Karpas-422 (cell line): Measurements from ENCODE around the gene GALM. TPM values are rescaled to one million over a fixed set of nuclear protein-coding genes. Genes with fewer than 3 reads are reported as not detected.
"Not testable (repeated sequence)": the region's sequence is repeated elsewhere in the genome, so short reads cannot be mapped to it uniquely, and the experiment has no call there.

ENCODE experiments used
- DNase-seq: peaks from one replicate; pipeline ENCODE4 v3.0.0-alpha.2; 2015
- H2AFZ ChIP-seq: fragments of 200-600 bp; sonication (generic); 2 replicates; pipeline ENCODE4 v1.6.1; 2014; ENCODE audit warnings: antibody characterized with exemption, low read length, mixed read lengths
- H3K27ac ChIP-seq: fragments of 200-600 bp; sonication (generic); 2 replicates; pipeline ENCODE4 v1.5.1; 2014; ENCODE audit warnings: mild to moderate bottlenecking, low read length, moderate library complexity
- H3K27me3 ChIP-seq: fragments of 200-600 bp; sonication (generic); 2 replicates; pipeline ENCODE4 v1.6.1; 2014; ENCODE audit warnings: low read length, mixed read lengths
- H3K36me3 ChIP-seq: fragments of 200-600 bp; sonication (generic); 2 replicates; pipeline ENCODE4 v1.6.1; 2014; ENCODE audit warnings: low read length, mixed read lengths; ENCODE audit not compliant: insufficient read depth
- H3K4me1 ChIP-seq: fragments of 200-600 bp; sonication (generic); 2 replicates; pipeline ENCODE4 v1.6.1; 2014; ENCODE audit warnings: mild to moderate bottlenecking, low read length, mixed read lengths
- H3K4me2 ChIP-seq: fragments of 200-600 bp; sonication (generic); 2 replicates; pipeline ENCODE4 v1.6.1; 2014; ENCODE audit warnings: low read length, low read depth, mild to moderate bottlenecking; ENCODE audit not compliant: poor library complexity, severe bottlenecking
- H3K4me3 ChIP-seq: fragments of 200-600 bp; sonication (generic); 2 replicates; pipeline ENCODE4 v1.5.1; 2014; ENCODE audit warnings: mild to moderate bottlenecking, antibody characterized with exemption, low read length, mixed read lengths
- H3K79me2 ChIP-seq: fragments of 200-600 bp; sonication (generic); 2 replicates; pipeline ENCODE4 v1.6.1; 2014; ENCODE audit warnings: mild to moderate bottlenecking, low read length, mixed read lengths
- H3K9ac ChIP-seq: fragments of 200-600 bp; sonication (generic); 2 replicates; pipeline ENCODE4 v1.6.0; 2014; ENCODE audit warnings: low read length
- H3K9me2 ChIP-seq: fragments of 200-600 bp; sonication (generic), shearing (Covaris generic); replicated peaks from 2 replicates; pipeline ENCODE4 v1.6.0; 2014; ENCODE audit warnings: mild to moderate bottlenecking, low read length, moderate library complexity; ENCODE audit not compliant: insufficient read depth
- H3K9me3 ChIP-seq: fragments of 300-700, 200-600 bp; sonication (generic); 2 replicates; pipeline ENCODE4 v1.6.1; 2014; ENCODE audit warnings: low read length, mixed read lengths
- H4K20me1 ChIP-seq: fragments of 200-600 bp; sonication (generic); 2 replicates; pipeline ENCODE4 v1.6.1; 2014; ENCODE audit warnings: mild to moderate bottlenecking, antibody characterized with exemption, low read length, low read depth; ENCODE audit not compliant: insufficient read depth
- total RNA-seq: library from RNA; depleted of rRNA; stranded (reverse); fragments of >200 nt; shearing (Covaris generic); gene quantifications from 2 replicates; pipeline ENCODE4 v1.2.3, GENCODE V29; 2014; ENCODE audit warnings: low replicate concordance

GALM gene
- total RNA-seq, 1 experiment from 2014 or later, result 11.9 TPM

DNA sequence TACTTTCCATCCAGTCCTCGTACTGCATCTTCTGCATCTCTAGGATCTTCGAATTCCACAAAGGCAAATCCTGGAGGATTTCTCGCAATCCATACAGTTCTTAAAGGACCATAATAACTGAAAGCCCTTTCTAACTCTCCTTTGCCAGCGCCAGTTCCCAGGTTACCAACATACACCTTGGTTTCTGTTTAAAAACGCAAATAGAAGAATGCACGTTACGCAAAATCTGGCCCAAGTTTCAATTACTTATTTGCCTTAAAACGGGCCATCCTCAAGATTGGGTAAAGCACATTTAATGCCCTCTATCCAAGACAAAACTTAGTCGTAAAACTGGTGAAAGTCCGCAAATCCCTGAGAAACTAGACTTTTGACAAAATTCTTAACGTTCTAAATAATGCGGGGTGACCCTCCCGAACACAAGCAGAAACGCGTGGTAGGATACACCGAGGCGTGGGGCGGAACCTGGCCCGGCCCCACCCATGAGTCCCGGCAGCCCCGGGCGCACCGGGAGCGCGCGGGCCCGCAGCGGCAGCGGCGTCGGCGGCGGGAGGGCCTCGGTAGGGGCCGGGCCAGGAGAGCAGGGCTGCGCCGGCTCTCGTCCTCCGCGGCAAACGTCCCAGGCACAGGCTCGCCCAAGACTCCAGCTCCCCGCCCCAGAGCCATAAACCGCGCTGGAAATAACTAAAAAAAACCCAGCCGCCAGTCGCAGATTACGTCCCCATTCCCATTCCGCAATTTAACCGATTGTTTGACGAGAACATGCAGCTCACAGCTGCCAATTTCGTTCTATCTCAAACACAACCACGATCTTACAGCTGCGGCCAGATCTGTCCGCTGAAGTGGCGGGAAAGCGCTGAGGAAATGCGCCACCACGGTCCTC, 84.3 kb downstream of the GALM start:
- Histone ChIP-seq H3K27ac (peak overlapping the region; percentile 94), H2AFZ (no peak overlapping the region), H3K4me3 (peak overlapping the region; percentile 100), H3K4me1 (peaks cover 68% of the 10 kb centered on the region), H3K9me3 (no peaks in the 10 kb centered on the region), H3K79me2 (peaks cover 56% of the 10 kb centered on the region), H3K27me3 (no peaks in the 10 kb centered on the region), H4K20me1 (peaks cover 56% of the 10 kb centered on the region), H3K9ac (peak overlapping the region; percentile 100), H3K4me2 (peak overlapping the region; percentile 86), H3K36me3 (peaks cover 52% of the 10 kb centered on the region), H3K9me2 (no peaks in the 10 kb centered on the region)
- no peak for DNase-seq

DNA sequence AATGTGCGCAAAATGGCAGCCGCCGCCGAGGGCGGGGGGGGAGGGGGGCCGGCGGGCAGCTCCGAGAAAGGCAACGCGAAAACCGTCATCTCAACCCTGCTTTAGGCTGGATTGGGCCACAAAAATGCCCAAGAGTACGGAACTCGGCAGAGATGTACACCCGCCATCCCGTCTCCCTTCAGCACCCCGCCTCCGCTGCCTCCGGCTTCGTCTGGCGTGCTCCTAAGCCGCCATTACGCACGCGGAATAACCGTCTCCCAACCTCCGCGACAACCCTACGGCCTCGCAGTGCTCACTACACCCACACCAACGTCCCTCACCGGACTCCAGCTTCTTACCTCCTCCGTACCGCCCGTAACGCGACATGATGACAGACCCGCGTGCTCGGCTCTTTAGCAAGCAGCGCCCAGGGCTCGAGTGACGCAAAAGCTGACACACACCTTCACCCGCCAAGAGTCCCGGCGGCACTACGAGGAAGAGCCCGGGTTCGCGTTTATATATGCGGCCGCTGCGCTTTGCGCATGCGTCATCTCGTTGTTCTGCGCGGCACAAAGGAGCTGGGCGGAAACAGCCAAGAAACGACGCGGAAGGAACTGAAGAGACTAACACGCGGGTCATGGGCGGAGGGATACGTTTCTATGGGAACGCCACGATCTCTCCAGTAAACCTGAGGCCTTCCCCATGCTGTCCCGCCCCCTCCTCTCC, 85.1 kb downstream of the GALM start, which contains the start of gene SRSF7:
TSS of gene SRSF7 (minus strand) at position 471 of the 705 bp plus-strand sequence. CDS start at position 366, 105 bp downstream.
- no peaks in the 10 kb centered on the region for H3K9me3 ChIP-seq
- peaks cover 48% of the 10 kb centered on the region for H4K20me1 ChIP-seq

GRCh38 chr2:38751596-38752410, 85.9 kb downstream of the GALM start:
- DNase-seq, result peak; percentile 62
- Histone ChIP-seq H3K9me2 (no peaks in the 10 kb centered on the region), H3K79me2 (peaks cover 42% of the 10 kb centered on the region)

More for the DNA sequence above, 85.1 kb downstream of the GALM start, which contains the start of gene SRSF7:
- peak; percentile 99 for DNase-seq
- Histone ChIP-seq H3K4me2 (peak within 1 kb of the TSS; percentile 86), H3K27ac (peak within 1 kb of the TSS; percentile 94), H3K27me3 (no peaks in the 10 kb centered on the region), H3K79me2 (peaks cover 49% of the 10 kb centered on the region), H3K4me3 (peak within 1 kb of the TSS; percentile 100), H3K4me1 (peaks cover 62% of the 10 kb centered on the region), H3K9me2 (no peaks in the 10 kb centered on the region), H2AFZ (peak within 1 kb of the TSS; percentile 69; the same call in 1 of the 2 replicates), H3K9ac (peak within 1 kb of the TSS; percentile 100), H3K36me3 (peaks cover 44% of the 10 kb centered on the region)

DNA sequence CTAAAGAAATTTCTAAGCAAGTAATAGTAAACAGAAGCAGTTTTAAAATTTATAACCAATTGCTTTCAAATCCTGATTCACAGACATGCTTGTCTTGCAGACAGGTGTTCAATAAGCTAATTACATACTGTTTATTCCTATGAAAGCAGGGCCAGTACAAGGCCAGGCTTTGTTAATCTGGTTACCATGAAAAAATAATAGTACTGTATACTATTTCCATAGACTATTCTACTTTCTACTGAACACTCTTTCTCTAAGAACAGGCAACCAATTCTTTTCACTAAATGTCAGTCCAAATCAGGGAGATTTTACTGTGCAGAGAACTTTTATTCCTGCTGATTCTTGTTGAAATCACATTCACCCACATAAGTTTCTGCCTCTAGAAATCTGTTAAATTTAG, 88.1 kb downstream of the GALM start:
- Histone ChIP-seq H3K4me1 (peaks cover 33% of the 10 kb centered on the region), H3K9ac (peak overlapping the region; percentile 54), H3K9me3 (no peaks in the 10 kb centered on the region), H3K9me2 (no peaks in the 10 kb centered on the region), H3K36me3 (peaks cover 14% of the 10 kb centered on the region), H3K27me3 (no peaks in the 10 kb centered on the region), H3K4me3 (peak overlapping the region; percentile 40; the same call in 1 of the 2 replicates), H3K27ac (peak overlapping the region; percentile 31; the same call in 1 of the 2 replicates), H3K4me2 (peak overlapping the region; percentile 63), H4K20me1 (peaks cover 19% of the 10 kb centered on the region), H2AFZ (peak overlapping the region; percentile 82), H3K79me2 (peaks cover 22% of the 10 kb centered on the region)
- DNase-seq, result no peak

More at GRCh38 chr2:38751596-38752410, 85.9 kb downstream of the GALM start:
- peaks cover 40% of the 10 kb centered on the region for H4K20me1 ChIP-seq
- H3K4me1 ChIP-seq, result peaks cover 56% of the 10 kb centered on the region
- H3K4me3 ChIP-seq, result peak overlapping the region; percentile 100
- no peaks in the 10 kb centered on the region for H3K27me3 ChIP-seq
- peaks cover 37% of the 10 kb centered on the region for H3K36me3 ChIP-seq
- H3K9ac ChIP-seq, result peak overlapping the region; percentile 100
- H3K4me2 ChIP-seq, result peak overlapping the region; percentile 86
- H3K9me3 ChIP-seq, result no peaks in the 10 kb centered on the region
- H2AFZ ChIP-seq, result peak overlapping the region; percentile 69; the same call in 1 of the 2 replicates
- H3K27ac ChIP-seq, result peak overlapping the region; percentile 94

- DNase-seq, result no peak
- H3K27ac ChIP-seq, result peak overlapping the region; percentile 31; the same call in 1 of the 2 replicates
- peaks cover 29% of the 10 kb centered on the region for H3K4me1 ChIP-seq
- H3K36me3 ChIP-seq, result peaks cover 9% of the 10 kb centered on the region
- peak overlapping the region; percentile 63 for H3K4me2 ChIP-seq
- H3K9me2 ChIP-seq, result no peaks in the 10 kb centered on the region
- H3K27me3 ChIP-seq, result no peaks in the 10 kb centered on the region
- H2AFZ ChIP-seq, result no peak overlapping the region; the same call in 1 of the 2 replicates
- peaks cover 17% of the 10 kb centered on the region for H3K79me2 ChIP-seq
- 0 out of 2 replicates have a peak overlapping the region, but pooled peaks have one; percentile 42 for H3K4me3 ChIP-seq
- H3K9ac ChIP-seq, result no peak overlapping the region
- H4K20me1 ChIP-seq, result peaks cover 15% of the 10 kb centered on the region
- H3K9me3 ChIP-seq, result no peaks in the 10 kb centered on the region
These were observed 88.6 kb downstream of the GALM start for GRCh38 chr2:38754506-38754905.

GRCh38 chr2:38755891-38756290, 90.0 kb downstream of the GALM start:
- not testable (repeated sequence) for H3K4me3 ChIP-seq, H3K79me2 ChIP-seq, H3K9me3 ChIP-seq, H3K4me2 ChIP-seq, DNase-seq, H2AFZ ChIP-seq, H3K27me3 ChIP-seq, H3K36me3 ChIP-seq, H3K27ac ChIP-seq, H4K20me1 ChIP-seq, H3K9ac ChIP-seq, H3K9me2 ChIP-seq
- peaks cover 23% of the 10 kb centered on the region for H3K4me1 ChIP-seq

DNA sequence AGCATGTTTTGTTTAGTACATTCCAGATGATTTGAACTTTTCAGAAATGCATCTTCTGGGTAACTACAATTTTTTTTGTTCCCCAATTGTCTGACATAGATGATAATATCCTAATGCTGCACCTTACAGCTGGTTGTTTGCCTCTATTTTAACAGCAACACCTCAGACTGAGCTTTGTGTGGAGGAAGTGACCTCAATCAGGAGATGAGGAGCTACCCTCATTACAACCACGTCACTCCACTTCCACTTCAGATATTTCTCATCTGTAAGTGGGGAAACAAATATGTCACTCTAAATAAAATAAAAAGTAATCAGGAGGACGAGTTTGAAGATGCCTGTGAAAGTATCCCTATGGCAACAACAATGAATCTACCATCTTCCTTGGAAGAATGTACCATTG, 97.3 kb downstream of the GALM start:
- Histone ChIP-seq H3K36me3 (no peaks in the 10 kb centered on the region), H3K79me2 (no peaks in the 10 kb centered on the region), H3K4me1 (no peaks in the 10 kb centered on the region), H3K9ac (no peak overlapping the region), H3K9me3 (no peaks in the 10 kb centered on the region), H3K27me3 (no peaks in the 10 kb centered on the region), H2AFZ (no peak overlapping the region), H3K9me2 (no peaks in the 10 kb centered on the region), H3K4me2 (no peak overlapping the region), H3K27ac (no peak overlapping the region), H4K20me1 (no peaks in the 10 kb centered on the region), H3K4me3 (no peak overlapping the region)
- DNase-seq, result no peak
